GM12892 (cell line): Measurements from ENCODE around the gene PYGM.
A peak's percentile ranks its signal among the peaks of the same experiment; 100 is the strongest.

Experiments
- DNase-seq: peaks from one replicate; pipeline ENCODE4 v3.0.0; 2011; ENCODE audit not compliant: insufficient read length
- FAIRE-seq: peaks from 2 replicates; lab custom pipeline; 2011; peaks lifted over from hg19 to GRCh38; lab: Jason Lieb, UNC
- POLR2A ChIP-seq: IDR thresholded peaks from 2 replicates; pipeline ENCODE4 v1.6.1; 2011; ENCODE audit warnings: low read depth, low read length, control low read depth
- POLR2AphosphoS5 ChIP-seq: IDR thresholded peaks from 2 replicates; pipeline ENCODE4 v1.6.1; 2011; ENCODE audit warnings: low read depth, low read length, control low read depth
- TAF1 ChIP-seq: IDR thresholded peaks from 2 replicates; pipeline ENCODE4 v1.6.1; 2011; ENCODE audit warnings: low read depth, mild to moderate bottlenecking, control low read depth, low read length, borderline replicate concordance

Gene PYGM

DNA sequence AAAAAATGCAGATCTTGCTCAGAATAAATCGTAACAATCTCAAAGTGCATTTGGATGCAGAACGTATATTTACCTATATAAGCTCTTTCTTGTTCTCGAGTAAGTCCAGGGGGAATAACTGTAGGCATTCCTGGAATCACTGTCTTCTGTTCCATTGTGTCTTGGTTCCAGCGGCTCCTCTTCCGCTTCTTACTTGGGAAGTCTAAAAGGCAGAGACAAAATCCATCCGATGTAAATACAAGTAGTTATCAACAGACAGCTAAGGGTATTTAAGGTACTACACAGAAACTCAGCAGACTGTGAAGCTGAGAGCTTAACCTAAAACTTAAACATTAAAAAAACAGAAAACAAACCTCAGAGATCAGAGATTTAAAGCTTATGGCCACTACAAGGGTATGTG lies 16.7 kb upstream of the PYGM start:
- DNase-seq: no peak
- no peak for FAIRE-seq
- TF ChIP-seq POLR2A (0 out of 2 replicates have a peak, but pooled peaks have one; percentile 0), POLR2AphosphoS5 (no peak)

GRCh38 chr11:64774144-64774543 lies 14.4 kb upstream of the PYGM start:
- DNase-seq (no peak), FAIRE-seq (no peak)
- TF ChIP-seq POLR2A: no peak
- no peak for TF ChIP-seq POLR2AphosphoS5
- TF ChIP-seq TAF1: no peak

DNA sequence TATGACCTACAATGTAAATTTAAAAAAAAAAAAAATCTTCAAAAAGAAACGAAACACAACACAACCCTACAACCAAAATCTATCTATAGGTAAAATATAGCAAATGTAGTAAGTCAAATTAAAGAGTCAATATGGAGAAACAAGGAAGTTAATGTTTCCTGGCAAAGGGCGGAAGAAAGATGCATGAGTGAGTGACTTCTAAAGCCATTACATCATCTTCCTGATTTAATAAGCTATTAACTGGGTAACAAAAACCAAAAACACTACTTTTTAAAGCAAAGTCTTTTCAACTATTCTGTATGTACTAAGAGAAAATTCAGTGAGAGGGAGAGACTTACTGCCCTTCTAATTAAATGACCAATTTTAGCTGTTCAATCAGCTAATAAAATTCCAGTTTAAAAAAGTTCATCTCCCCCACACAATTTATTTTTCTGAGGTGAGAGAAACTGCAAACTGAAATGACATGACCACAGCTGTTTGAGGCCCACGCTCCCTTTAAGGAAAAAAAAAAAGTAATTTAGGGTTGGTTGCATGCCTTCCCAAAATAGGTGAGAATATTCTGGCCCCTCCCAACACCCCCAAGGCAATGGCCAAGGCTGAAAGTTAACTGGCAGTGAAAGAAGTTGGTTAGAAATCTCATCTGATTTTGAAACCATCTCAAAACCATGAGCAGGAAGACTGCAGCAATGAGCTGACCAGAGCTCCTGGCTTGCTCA lies 12.7 kb upstream of the PYGM start:
- DNase-seq: peak; percentile 13
- peak; percentile 44 for FAIRE-seq
- TF ChIP-seq TAF1: no peak
- TF ChIP-seq POLR2A: peak; percentile 22
- peak; percentile 39; the same call in 1 of the 2 replicates for TF ChIP-seq POLR2AphosphoS5

GRCh38 chr11:64771861-64772260 lies 12.1 kb upstream of the PYGM start:
- DNase-seq (no peak), FAIRE-seq (peak; percentile 30)
- TF ChIP-seq POLR2A (no peak), TAF1 (no peak), POLR2AphosphoS5 (no peak)

DNA sequence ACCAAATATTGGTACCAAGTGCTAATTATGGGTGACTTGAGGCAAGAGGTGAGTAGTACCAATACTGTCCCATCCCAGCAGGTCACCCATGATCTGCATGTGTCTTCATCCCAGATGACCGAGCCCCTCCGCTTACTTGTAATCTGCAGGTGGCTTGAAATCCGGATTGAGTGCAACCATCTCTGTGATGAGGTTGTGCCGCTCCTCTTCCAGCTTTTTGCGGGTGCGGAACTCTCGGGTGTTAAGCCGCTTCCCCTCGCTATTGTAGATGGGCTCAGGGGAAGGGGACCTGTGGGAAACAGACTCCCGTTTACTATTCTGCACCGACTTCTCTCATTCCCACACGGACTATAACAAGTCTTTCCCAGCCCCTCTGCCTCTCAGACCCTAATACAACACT lies 10.3 kb upstream of the PYGM start:
- TF ChIP-seq POLR2A (peak; percentile 4; the same call in 1 of the 2 replicates), TAF1 (no peak), POLR2AphosphoS5 (peak; percentile 82)
- FAIRE-seq (no peak), DNase-seq (no peak)

- FAIRE-seq (no peak), DNase-seq (no peak)
- TF ChIP-seq TAF1 (no peak), POLR2A (peak; percentile 34; the same call in 1 of the 2 replicates), POLR2AphosphoS5 (peak; percentile 29; the same call in 1 of the 2 replicates)
Observed at GRCh38 chr11:64769283-64769682, 9.5 kb upstream of the PYGM start.

DNA sequence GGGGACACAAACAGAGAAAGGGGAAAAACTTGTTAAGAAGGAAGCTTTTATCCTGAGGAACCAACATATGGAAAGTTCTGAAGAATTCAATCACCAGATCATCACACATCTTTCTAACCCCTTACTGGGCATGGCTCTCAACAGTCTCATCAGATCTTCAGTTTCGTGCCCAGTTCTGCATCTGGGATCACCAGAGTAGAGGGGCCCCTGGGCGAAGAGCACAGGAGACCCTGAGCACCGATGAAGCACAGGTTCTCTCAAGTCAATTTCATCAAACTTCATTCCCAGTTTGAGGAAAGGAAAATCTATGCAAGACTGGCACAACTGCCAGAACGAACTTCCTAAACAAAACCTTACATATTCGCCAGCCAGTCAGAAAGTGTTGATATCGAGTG lies 8.5 kb upstream of the PYGM start:
- DNase-seq: no peak
- FAIRE-seq: no peak
- no peak; the same call in 1 of the 2 replicates for TF ChIP-seq POLR2A
- TF ChIP-seq TAF1: no peak
- TF ChIP-seq POLR2AphosphoS5: no peak; the same call in 1 of the 2 replicates

GRCh38 chr11:64767344-64768299 lies 7.8 kb upstream of the PYGM start:
- FAIRE-seq (peak; percentile 81), DNase-seq (peak; percentile 26)
- TF ChIP-seq TAF1 (no peak), POLR2A (peak; percentile 35; the same call in 1 of the 2 replicates), POLR2AphosphoS5 (peak; percentile 69)

DNA sequence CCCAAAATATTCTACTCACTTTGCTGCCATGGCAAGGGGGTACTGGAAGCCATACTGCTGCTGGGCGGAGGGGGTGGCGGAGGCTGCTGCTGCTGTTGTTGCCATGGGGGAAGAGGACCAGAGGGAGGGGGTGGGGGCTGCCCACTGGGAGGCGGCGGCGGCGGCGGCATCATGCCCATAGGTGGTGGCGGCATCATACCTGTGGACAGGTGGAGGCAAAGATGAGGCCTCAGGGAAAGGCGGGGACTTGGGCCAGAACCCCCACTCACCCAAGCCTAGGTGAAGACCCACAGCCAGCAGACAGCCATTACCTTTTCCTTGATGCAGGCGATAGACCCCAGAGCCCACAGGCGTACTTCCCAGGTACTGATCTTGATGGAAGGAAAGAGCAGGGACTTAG lies 7.1 kb upstream of the PYGM start:
- no peak for FAIRE-seq
- TF ChIP-seq POLR2A (no peak), POLR2AphosphoS5 (no peak), TAF1 (no peak)

GRCh38 chr11:64765851-64766665 lies 6.3 kb upstream of the PYGM start:
- FAIRE-seq (no peak), DNase-seq (no peak)
- TF ChIP-seq POLR2AphosphoS5 (peak; percentile 66; the same call in 1 of the 2 replicates), POLR2A (peak; percentile 59; the same call in 1 of the 2 replicates), TAF1 (no peak)

More for the DNA sequence above, 7.1 kb upstream of the PYGM start:
- no peak for DNase-seq
